ENCODE data around the gene BRAP.
"Not testable (repeated sequence)": the region's sequence is repeated elsewhere in the genome, so short reads cannot be mapped to it uniquely, and the experiment has no call there.

Gene BRAP, protein sequence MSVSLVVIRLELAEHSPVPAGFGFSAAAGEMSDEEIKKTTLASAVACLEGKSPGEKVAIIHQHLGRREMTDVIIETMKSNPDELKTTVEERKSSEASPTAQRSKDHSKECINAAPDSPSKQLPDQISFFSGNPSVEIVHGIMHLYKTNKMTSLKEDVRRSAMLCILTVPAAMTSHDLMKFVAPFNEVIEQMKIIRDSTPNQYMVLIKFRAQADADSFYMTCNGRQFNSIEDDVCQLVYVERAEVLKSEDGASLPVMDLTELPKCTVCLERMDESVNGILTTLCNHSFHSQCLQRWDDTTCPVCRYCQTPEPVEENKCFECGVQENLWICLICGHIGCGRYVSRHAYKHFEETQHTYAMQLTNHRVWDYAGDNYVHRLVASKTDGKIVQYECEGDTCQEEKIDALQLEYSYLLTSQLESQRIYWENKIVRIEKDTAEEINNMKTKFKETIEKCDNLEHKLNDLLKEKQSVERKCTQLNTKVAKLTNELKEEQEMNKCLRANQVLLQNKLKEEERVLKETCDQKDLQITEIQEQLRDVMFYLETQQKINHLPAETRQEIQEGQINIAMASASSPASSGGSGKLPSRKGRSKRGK

DNA sequence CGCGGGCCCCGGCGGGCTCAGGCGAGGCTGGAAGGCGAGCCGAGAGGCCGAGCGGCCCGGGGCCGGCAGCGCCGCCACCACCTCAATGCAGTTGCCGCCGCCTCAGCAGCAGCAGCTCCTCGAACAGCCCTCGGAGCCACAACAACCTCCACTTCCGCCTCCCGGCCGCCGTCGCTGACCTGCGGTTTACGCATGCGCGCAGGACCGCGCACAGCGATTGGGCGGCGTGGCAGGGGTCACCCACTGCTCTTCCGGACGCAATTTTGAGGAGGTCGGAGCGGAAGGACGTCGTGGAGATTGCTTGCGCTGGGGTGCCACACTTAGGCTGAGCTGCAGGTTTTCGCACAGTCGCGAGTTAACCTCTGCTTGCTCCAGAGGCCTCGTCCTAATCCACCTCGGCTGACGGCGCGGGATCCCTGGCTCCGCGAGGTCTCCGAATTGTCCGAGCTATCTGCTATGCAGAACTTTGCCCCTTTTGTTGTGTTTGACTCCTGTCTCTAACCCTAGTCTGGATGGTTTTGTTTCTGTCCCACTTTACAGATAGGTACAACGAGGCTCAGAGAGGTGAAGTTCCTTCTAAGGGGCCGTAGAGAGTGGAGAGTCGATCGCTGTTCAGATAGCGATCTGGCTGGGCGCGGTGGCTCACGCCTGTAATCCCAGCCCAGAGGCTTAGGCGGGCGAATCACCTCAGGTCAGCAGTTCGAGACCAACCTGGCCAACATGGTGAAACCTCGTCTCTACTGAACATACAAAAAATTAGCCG, at the start of gene BRAP, which contains the start of gene ACAD10:
Gene BRAP (minus strand): TSS at position 146 of the 763 bp plus-strand sequence. CDS start 164 bp downstream, outside the sequence.
Gene ACAD10 (plus strand): TSS at position 243 of the 763 bp plus-strand sequence. CDS start 6,657 bp downstream, outside the sequence.
- peak; percentile 93 for DNase-seq (ENCODE audit: low read depth)

DNA sequence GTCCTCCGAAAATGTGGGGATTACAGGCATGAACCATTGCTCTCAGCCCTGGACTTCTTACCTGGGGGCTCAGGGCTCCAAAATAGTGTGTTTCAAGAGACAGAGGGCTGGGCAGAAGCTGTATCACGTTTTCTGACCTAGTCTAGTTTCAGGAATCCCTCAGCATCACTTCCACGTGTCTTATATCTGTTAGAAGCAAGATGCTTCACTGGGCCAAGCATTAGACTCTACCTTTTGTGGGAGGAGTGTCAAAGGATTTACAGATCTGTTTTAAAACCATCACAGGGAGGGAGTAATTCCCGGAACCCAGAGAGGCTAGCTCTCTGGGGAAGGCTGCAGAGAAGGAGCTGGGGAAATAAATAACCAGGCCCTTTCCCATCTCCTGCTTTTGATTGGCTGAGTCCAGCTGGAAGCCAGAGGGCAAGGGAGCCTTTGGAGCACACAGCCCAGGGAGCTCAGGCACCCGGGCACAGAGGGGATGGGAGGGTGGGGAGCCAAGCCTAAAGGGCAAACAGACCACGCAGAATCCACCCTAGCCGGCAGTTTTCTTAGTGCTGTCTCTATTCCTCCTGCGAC, 47.7 kb upstream of the BRAP start:
- DNase-seq (ENCODE audit: low read depth) = no peak

DNA sequence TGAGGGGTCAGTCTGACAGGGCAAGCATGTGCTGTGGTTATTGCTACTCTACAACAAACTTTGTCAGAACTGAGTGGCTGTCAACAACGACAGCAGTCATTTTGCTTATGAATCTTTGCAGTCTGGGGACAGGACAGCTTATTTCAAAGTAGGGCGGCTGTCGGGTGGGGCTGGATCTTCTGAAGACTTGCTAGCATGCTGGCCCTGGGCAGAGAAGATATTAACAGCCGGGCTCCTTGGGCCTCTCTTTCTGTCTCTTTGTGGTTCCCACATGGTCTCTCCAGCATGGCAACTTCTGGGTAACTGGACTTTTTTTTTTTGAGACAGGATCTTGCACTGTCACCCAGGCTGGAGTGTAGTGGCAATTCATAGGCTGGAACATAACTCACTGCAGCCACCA, 47.0 kb upstream of the BRAP start:
- DNase-seq (ENCODE audit: low read depth) = no peak

DNA sequence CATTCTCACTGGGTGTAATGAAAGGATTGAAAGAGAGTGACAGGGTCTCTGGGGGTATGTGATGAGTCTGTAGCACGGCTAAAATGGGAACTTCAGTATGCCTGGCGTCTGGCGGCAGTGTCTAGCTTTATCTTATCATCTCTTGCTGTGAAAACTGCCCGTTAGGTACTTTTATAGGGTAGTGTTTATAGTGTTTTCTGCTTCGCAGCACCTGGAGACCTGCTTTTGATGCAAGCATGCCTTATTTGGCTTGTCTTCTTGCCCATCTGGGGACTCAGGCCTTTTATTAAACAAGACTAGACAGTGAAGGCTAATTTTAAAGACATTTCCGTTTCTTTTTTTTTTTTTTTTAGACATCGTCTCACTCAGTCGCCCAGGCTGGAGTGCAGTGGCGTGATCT, 44.7 kb upstream of the BRAP start:
- DNase-seq (ENCODE audit: low read depth) = no peak

DNA sequence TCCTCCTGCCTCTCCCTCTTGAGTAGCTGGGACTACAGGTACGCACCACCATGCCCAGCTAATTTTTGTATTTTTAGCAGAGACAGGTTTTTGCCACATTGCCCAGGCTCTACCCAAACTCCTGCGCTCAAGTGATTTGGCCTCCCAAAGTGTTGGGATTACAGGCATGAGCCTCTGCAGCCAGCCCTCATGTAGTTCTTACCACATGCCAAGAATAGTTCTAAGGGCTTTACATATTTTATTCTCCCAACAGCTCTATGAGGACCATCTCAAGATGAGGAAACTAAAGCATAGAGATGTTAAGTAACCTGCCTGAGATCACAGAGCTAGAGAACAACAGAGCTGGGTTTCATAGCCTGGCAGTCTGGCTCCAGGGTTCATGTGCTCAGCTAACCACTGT, 43.0 kb upstream of the BRAP start:
- no peak for DNase-seq (ENCODE audit: low read depth)

DNA sequence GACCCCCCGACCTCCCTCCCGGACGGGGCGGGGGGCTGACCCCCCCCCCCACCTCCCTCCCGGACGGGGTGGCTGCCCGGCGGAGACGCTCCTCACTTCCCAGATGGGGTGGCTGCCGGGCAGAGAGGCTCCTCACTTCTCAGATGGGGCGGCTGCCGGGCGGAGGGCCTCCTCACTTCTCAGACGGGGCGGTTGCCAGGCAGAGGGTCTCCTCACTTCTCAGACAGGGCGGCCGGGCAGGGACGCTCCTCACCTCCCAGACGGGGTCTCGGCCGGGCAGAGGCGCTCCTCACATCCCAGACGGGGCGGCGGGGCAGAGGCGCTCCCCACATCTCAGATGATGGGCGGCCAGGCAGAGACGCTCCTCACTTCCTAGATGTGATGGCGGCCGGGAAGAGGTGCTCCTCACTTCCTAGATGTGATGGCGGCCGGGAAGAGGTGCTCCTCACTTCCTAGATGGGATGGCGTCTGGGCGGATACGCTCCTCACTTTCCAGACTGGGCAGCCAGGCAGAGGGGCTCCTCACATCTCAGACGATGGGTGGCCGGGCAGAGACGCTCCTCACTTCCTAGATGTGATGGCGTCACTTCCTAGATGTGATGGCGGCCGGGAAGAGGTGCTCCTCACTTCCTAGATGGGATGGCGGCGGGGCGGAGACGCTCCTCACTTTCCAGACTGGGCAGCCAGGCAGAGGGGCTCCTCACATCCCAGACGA, 38.0 kb upstream of the BRAP start:
- DNase-seq (ENCODE audit: low read depth) = not testable (repeated sequence)

DNA sequence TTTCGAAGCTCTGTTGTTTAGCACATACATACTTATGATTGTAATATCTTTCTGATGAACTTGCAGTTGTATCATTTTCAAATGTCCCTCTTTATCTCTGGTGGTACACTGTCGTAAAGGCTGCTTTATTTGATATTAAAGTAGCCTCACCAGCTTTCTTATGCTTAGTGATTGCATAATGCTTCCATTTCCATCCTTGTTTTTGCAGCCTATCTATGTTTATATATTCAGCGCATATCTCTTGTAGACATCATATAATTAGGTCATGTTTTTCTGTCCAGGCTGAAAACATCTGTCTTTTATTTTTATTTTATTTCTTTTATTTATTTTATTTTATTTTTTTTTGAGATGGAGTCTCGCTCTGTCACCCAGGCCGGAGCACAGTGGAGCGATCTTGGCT, 34.7 kb upstream of the BRAP start:
- DNase-seq (ENCODE audit: low read depth) = no peak

DNA sequence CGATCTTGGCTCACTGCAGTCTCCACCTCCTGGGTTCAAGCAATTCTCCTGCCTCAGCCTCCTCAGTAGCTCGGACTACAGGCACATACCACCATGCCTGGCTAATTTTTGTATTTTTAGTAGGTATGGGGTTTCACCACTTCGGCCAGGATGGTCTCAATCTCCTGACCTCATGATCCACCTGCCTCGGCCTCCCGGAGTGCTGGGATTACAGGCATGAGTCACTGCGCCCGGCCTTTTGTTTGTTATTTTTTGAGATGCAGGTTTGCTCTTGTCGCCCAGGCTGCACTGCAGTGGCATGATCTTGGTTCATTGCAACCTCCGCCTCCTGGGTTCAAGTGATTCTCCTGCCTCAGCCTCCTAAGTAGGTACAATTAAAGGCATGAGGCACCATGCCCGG, 33.6 kb upstream of the BRAP start:
- not testable (repeated sequence) for DNase-seq (ENCODE audit: low read depth)

DNA sequence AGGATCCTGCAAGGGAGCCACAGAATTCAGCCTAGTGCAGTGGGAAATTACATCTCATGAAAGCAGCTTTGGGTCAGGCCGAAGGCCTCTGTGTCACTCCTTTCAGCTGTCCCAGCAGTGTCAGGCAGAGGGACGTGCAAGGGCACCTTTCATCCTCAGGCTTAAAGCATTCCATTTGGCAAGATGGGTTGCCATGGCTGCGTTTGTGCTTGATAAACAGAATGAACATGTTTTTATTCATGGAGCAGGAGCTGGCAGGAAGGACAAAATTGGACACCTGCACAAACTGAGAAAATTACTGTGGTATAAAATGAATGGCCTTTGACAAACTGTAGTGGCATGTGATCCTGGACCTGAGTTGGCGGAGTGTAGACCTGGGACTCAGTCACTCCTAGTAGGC, 29.5 kb upstream of the BRAP start:
- DNase-seq (ENCODE audit: low read depth) = no peak

DNA sequence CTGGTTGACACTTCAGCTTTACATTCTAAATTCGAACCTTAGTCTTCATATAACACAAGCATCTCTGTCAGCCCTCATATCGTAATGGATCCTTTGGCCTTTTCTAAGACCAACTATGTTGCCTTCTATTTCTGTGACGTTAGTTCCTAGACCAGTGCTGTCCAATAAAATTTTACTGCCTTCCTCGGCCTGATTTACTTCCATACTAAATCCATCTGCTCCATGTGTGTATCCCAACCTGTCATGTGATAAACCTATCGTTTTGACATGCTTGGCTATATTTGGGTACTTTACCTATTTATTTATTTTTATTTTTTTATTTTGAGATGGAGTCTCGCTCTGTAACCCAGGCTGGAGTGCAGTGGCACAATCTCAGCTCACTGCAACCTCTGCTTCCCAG, 20.4 kb upstream of the BRAP start:
- no peak for DNase-seq (ENCODE audit: low read depth)

DNA sequence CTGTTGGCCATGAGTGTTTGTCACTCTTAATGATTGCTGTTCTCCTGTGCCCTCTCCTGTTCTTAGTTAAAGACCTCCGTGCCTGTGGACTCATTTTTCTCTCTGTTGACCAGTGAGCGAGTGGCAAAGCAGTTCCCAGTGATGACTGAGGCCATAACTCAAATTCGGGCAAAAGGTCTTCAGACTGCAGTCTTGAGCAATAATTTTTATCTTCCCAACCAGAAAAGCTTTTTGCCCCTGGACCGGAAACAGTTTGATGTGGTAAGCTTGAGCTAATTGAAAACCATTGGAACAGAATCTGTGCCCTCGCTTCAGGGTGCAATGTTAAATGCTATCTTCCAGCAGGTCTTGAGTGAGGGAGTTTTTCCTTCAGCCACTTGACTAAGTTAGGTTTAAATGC, 19.9 kb upstream of the BRAP start:
- DNase-seq (ENCODE audit: low read depth) = no peak

DNA sequence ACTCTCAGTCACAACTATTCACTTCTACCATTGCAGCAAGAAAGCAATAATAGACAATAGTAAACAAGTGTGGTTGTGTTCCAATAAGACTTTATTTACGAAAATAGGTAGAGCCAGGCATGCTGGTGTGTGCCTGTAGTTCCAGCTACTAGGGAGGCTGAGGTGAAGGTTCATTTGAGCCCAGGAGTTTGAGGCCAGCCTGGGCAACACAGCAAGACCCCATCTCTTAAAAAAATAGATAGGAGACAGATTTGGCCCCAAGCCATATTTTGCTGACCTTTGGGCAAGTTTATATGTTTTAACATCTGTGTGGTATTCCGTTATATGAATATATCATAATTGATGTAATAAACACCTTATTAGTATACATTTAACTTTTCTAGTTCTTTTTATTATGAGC, 14.2 kb upstream of the BRAP start:
- no peak for DNase-seq (ENCODE audit: low read depth)

DNA sequence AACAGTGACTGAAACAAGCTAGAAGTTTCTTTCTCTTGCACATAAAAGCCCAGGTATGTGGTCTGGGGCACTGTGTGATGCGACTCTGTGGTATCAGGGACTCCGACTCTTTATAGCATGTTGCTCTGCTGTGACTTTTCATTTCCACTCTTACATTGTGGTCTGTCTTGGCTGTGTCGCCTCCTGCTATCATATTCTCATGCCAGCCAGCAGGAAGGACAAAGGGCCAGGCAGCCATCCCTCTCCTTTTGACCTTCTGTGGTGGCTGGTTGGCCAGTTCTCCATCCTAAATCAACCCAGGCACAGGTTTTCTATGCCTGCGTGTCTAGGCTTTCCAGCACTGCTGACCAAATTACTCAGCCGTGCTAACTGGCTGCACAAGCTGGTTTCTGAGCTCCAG, 8.1 kb upstream of the BRAP start:
- no peak for DNase-seq (ENCODE audit: low read depth)

DNA sequence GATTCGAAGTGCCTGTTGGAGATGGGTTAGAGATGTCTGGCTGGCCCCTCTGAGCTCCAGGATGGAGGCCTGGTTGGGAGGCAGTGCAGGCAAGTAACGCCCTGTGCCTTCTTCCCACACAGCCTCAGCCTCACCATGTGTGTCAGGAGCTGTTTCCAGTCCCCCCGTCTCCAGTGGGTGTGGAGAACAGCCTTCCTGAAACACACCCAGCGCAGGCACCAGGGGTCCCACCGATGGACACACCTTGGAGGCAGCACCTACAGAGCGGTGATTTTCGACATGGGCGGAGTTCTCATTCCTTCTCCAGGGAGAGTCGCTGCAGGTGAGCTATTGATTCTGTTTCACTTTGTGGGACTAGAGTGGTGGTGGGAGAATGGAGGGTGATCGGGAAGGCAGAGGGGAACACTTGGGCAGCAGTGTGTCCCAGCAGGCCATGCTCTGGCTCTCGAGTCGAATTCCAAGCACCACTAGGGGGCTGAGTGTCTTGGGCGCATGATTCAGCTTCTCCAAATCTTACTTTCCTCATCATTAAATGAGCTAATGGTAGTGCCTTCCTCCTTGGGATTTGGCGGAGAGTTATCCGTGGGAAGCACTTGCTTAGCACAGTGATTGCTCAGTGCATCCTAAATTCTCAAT, 6.9 kb upstream of the BRAP start:
- no peak for DNase-seq (ENCODE audit: low read depth)

DNA sequence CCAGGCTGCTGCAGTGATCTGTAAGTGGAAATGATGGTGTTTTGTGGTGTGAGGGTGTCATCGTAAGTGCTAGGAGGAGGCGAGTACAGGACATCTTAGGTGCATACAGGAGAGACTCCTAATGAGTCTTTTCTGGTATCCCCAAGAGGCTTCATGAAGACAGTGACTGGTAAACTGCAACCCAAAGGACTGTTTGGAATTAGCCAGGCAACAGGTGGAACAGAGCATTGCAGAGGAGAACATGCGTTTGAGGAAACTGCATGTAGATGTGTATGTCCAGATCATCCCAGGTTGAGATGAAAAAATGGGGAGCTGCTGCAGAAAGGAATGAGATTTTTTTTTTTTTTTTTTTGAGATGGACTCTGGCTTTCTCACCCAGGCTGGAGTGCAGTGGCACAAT, 5.5 kb upstream of the BRAP start:
- no peak for DNase-seq (ENCODE audit: low read depth)

DNA sequence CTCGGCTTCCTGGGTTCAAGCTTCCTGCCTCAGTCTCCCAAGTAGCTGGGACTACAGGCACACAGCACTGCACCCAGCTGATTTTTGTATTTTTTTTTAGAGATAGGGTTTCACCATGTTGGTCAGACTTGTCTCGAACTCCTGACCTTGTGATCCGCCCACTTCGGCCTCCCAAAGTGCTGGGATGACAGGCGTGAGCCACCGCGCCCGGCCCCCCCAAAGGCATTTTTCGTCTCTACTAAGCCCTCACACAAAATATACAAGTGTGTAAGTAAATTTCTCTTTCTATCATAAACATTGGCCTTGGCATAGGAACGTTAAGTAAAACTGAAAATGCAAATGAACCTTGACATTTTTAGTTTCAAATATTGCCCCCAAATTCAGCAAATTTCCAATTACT, 2.2 kb upstream of the BRAP start:
- DNase-seq (ENCODE audit: low read depth) = no peak

DNA sequence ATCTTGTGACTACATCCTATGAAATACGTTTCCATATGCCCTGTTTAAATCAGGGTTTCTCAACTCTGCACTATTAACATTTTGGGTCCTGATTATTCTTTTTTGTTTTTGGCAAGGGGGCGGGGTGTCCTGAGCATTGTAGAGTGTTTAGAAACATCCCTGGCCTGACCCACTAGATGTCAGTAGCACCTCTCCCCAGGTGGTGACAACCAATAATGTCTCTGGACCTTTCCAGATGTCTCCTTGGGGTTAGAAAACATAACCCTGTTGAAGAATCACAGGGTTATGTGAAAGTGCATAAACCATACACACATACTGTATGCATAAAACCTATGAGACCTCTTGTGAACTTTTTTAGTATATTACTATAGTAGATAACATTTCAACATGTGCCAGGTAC, 1.5 kb upstream of the BRAP start:
- no peak for DNase-seq (ENCODE audit: low read depth)

DNA sequence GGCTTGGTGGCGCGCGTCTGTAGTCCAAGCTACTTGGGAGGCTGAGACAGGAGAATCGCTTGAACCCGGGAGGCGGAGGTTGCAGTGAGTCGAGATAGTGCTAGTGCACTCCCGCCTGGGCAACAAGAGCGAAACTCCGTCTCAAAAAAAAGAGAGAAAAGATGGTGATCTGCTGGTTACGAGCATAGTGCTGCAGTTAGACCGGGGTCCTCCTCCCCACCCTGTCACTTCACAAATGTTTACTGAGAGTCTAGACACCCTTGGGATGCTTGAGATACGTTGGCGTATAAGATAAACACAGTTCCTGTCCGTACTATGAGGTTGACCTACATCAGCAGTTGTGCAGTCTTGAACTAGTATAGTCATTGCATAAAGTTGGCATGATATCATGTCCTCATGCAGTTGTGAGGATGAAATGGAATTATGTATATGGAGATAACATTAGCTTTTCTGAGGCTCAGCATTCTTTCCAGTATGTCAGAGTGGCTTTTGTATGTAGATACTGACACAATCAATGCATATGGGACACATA, 884 bp upstream of the BRAP start:
- DNase-seq (ENCODE audit: low read depth) = no peak

DNA sequence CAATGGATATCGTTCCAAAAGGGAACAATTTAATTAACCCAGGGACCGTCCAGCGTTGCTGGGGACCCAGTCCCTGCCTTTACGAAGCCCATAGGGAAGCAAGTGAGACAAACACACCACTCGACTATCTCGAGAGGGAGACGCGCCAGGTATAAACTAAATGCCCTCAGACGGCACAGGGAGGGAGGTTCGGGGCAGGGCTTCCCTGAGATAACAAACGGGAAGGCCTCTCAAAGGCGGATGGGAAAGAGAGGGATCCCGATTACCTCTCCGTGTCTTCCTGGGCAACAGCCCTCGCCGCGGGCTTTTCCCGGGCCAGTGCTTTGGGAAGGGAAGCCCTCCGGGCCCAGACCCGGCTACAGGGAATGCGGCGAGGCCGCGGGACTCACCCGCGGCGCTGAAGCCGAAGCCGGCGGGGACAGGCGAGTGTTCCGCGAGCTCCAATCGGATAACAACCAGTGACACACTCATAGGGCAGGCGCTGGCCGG, 390 bp downstream of the BRAP start:
- DNase-seq (ENCODE audit: low read depth) = no peak

DNA sequence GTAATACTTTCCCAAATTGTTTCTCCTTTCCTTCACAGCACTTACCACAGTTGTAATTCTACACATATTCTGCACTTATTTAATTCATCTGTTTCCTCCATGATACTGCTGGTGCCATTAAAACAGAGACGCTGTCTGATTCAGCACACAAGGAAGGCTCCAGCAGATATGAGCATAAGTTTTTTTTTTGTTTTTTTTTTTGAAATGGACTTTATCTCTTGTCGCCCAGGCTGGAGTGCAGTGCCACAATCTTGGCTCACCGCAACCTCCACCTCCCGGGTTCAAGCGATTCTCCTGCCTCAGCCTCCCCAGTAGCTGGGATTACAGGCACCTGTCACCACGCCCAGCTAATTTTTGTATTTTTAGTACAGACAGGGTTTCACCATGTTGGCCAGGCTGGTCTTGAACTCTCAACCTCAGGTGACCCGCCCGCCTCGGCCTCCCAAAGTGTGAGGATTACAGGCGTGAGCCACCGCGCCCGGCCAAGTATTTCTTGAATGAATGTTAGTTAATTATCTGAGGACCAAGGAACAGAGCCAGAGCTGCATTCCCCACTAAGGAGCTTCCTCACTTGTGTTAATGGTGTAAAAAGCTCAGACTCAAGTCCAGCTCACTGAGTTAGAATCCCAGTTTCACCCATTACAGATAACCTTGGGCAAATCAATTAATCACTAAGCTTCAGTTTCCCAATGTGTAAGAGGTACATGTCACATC, 1.1 kb downstream of the BRAP start:
- not testable (repeated sequence) for DNase-seq (ENCODE audit: low read depth)

All from fibroblast of gingiva (primary cell).